HG03432 (cell line): Measurements from ENCODE around the gene OR2J1.
"Not testable (repeated sequence)": the region's sequence is repeated elsewhere in the genome, so short reads cannot be mapped to it uniquely, and the experiment has no call there.

Source experiments
- ATAC-seq: cut with Tn5 transposase; IDR thresholded peaks from one replicate; pipeline ENCODE4 v1.9.1; 2021; ENCODE audit warnings: mild to moderate bottlenecking, moderate library complexity; ENCODE audit not compliant: unreplicated experiment

Gene OR2J1

DNA sequence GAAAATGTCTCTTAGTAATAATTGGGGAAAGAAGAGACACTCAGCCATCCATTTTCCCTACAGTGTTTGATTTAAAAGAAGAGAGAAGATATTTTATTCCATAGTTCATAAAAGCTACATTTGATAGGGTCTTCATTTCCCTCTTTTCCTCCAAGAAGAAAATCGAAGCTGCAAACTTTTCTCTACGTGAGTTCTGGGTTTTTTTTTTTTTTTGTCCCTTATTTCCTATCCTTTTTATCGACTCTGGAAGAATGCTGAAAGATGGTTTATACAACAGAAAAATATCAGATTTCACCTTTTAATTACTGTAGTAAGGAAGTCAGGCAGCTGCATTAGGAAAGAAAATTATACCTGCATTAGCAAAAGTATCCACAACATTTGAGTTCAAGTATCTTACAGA lies at the start of gene OR2J1:
Gene OR2J1, plus strand, starts transcription at position 301 of the 400 bp plus-strand sequence. CDS start 1,453 bp downstream, outside the sequence.
- no peak for ATAC-seq

DNA sequence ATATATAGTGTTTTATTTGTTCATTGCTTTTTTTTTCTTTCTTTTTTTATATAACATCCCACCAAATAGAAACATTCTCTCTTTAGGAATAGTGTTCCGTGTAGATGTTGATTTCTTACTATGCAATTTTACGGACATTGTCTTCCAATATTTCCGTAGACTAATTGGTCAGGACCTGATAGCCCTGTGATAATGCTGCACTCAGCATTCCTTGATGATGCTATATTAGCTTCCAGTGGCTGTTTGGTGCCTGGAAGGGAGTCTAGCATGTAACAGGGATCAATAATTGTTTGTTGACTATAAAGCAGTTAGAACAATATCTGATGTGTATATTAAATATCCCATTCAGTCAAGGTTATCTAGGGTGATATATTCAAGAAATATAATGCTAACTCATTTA lies 47.6 kb upstream of the OR2J1 start:
- ATAC-seq: no peak

DNA sequence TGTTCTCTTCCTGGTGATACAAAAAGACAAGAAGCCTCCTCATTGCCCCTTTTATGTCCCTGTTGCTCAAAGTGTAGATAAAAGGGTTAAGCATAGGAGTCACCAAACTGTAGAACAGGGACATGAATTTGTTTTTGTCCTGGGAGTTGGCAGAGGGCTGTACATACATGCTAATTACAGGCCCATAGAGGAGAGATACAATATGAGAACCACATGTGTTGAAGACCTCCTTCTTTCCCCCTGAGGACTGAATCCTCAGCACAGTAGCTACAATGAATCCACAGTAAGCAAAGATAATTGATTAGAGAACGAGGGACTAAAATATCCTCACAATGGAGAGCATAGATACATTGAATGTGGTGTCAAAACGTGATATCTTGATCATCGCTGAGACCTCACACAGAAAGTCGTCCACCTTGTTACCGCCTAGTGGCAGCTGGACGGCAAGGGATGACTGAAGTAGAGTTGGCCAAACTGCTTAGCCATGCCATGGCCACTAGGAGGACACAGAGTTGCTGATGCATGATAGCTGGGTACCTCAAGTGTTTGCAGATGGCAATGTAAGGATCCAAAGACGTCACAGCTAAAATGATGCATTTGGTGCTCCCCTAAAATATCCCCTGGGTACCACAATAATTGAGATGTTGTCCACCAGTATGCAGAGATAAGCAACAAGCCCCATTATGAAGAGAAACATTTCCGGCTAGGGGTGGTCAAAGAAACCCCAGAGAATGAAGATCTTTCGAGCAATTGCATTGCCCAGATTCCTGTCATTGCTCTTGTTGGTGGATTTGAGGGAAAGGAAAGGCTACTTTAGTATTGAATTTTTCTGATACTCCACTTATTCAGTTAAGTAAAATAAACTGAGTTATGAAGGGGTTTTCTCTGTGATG lies 27.2 kb upstream of the OR2J1 start:
- ATAC-seq: no peak

DNA sequence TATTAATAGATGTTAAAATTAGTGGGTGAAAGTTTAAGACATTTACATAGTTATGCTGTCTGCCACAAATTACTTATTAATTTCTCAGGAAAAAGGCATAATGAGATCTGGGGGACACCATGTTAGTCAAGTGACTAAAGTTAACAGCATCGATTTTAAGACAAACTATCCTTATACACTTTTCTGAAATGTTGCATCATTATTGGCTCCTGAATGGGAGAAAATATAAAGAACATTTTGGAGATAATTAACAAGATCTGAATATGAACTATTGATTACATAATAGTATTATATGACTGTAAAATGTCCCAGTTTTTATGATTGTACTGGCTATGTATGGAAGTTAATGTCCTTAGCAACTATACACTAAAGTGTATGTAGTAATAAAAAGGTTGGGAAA lies 20.1 kb upstream of the OR2J1 start:
- no peak for ATAC-seq

DNA sequence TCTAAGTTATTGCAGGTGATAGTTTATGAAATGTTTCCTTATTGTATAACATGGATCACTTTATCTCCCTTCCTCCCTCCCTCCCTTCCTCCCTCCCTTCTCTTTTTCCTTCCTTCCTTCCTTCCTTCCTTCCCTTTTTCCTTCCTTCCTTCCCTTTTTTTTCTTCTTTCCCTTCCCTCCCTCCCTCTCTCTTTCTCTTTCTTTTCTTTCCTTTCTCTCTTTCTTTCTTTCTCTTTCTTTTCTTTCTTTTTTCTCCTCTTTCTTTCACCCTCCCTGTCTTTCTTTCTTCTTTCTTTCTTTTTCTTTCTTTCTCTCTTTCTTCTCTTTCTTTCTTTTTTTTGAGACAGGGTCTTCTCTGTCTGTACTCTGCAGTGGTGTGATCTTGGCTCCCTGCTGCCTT lies 18.0 kb upstream of the OR2J1 start:
- ATAC-seq: no peak

DNA sequence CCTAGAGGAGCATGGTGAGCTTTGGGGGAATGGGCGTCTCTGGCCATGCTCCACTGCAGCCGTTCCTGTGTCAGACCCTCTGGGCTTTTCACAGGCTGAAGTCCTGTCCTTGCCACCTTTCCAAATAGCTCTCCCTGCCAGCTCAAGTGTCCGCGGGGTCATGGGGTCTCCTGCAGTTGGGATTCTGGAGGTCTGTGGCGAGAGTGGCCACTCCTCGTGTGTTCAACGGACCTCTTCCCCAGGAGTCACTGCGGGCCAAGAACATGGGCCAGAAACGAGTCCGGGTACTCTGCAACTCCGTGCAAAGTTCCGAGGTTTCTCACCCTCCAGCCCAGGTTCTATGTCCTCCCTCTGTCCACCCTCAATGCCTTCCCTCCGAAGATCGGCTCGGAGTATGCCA lies 16.8 kb upstream of the OR2J1 start:
- no peak for ATAC-seq

DNA sequence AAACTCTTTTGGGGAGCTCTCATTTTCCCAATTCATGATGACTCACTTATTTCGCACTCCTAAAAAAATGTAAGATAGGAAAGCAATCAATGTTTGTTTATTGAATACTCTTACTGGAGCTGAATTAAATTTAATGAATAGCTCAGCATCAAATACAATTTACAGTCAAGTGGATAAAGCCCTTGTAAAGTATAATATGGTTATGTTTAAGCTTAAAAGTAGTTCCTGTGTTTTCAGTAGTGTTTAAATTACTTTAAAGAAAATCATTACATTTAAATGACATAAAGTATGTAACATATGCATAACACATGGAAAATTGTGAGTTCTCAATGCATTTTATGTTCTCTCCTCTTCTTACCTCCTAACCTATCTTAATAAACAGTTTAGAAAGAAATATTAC lies 12.1 kb upstream of the OR2J1 start, which contains the start of gene OR2B3:
Gene OR2B3, minus strand, starts transcription at position 101 of the 400 bp plus-strand sequence. Its CDS starts 65 bp downstream, at position 36.
- no peak for ATAC-seq

DNA sequence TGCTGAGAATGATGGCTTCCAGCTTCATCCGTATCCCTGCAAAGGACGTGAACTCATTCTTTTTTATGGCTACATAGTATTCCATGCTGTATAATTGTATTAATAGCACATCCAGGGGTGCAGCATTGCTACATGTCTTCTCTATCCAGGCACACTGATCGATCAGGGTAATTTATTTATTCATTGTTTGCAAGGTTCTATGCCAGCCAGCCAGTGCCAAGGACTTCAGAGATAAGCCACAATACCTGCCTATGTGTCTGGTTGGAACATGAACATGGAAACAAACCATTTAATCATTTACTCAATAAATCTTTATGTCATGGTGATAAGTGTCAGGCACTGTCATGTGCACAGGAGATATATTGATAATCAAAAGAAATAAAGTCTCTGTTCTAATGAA lies 6.3 kb upstream of the OR2J1 start:
- no peak for ATAC-seq

DNA sequence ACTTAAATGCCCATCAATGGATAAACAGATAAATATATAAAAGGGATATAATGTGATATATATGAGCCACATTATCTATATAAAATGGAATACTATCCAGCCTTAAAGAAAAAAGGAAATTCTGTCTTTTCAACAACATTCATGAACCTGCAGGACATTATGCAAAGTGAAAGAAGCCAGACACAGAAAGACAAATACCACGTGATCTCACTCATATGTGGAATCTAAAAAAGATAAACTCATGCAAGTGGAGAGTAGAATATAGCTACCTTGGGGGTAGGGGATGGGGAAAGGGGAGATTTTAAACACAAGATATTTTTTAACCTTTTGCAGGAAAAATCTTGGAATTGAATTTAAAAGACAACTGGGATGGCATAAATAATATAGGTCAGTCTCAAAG lies 1.5 kb upstream of the OR2J1 start:
- ATAC-seq: no peak

DNA sequence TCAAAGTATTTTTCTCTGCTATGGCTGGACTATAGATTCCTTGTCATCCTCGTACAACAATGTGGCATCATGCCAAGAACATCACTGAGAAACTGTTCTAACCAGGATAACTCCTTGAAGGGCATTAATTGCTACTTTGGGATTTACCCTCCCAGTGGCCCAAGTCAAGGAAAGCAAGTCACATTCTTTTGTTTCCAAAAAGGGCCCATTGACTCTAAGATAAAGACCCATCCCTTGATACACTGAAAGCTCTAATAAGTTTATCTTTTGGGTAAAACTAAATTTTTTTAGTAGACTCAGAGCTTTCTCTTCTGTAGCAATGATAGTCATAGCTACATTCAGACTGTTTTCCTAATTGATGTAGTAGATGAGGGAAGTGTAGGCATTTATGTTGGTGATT lies 8.5 kb downstream of the OR2J1 start, which contains the start of gene OR2J3:
Gene OR2J3, plus strand, starts transcription at position 301 of the 400 bp plus-strand sequence. CDS start 3,833 bp downstream, outside the sequence.
- ATAC-seq: no peak

DNA sequence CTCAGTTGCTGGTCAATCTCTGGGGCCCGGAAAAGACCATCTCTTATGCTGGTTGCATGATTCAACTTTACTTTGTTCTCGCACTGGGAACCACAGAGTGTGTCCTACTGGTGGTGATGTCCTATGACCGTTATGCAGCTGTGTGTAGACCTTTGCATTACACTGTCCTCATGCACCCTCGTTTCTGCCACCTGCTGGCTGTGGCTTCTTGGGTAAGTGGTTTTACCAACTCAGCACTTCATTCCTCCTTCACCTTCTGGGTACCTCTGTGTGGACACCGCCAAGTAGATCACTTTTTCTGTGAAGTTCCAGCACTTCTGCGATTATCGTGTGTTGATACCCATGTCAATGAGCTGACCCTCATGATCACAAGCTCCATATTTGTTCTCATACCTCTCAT lies 12.8 kb downstream of the OR2J1 start:
- no peak for ATAC-seq

DNA sequence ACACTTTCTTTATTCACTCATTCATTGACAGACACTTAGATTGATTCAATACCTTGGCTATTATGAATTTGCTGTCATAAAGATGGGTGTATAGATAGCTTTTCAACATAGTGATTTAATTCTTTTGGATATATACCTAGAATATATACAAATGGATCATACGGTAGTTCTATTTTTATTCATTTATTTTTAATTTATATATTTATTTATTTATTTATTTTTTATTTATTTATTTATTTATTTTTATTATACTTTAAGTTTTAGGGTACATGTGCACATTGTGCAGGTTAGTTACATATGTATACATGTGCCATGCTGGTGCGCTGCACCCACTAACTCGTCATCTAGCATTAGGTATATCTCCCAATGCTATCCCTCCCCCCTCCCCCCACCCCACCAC lies 15.7 kb downstream of the OR2J1 start:
- ATAC-seq: not testable (repeated sequence)

DNA sequence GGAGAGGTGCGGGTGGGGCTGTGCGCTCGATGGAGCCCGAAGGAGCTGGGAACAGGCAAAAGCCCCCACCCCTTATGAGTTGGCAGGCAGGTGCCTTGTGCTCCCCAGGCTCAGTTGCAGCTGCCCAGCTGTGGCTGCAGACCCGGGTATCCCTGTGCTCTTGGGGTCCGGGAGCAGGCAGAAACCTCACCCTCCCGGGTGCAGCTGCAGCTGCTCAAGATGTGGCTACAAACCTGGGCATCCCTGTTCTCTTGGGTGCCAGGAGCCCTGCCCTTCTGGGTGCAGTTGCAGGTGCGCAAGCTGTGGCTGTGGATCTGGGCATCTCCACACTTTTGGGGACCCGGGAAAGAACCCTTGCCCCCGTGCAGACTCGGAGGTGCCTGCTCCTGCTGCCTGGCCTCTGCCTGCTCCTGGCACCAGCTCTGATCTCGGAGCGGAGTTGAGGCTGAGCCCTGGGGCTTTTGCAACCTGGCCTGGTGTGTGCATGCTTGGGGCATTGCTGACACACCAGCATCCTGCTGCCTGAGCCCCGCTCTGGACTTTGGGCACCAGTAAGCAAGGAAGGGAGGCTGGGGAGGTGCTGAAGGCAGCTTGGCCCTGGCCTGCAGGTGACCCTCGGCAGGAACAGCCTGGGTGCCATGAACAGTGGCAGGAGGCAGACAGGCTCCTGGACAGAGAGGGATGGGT lies 30.2 kb downstream of the OR2J1 start:
- ATAC-seq: no peak

DNA sequence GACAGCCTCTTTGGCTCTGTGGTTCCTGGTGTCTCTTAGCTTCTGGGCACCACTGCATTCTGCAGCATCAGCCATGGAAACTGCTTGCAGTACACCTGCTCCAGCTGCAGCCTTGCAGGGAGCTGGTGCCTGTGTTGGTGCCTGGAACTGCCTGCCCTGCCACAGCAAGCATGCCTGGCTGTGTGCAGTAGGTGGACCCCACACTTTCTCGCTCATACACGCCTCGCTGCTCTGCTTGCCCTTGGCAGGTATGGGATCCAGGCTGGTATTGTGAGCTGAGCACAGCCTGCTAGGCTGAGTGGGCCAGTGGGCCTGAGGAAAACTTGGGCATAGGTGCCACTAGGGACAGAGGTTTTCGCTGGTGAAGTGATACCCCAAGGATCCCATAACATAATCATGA lies 31.4 kb downstream of the OR2J1 start:
- ATAC-seq: no peak

DNA sequence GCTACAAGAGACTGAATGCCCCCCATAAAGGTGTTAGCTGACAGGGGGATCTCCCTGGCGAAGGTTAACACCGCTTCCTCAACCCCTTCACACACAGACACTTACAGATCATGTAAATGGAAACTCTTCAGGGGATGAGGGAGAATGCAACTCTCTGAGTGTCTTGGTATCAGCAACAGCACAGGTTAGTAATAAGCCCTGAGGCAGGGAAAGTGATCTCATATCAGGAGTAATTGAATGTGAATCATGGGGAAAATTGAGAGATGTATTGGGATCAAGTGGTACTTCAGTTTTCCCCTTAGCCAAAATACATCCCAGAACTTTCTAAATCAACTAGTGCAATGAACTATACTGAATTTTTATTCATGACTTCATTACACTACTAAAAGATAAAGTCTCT lies 32.4 kb downstream of the OR2J1 start:
- no peak for ATAC-seq

DNA sequence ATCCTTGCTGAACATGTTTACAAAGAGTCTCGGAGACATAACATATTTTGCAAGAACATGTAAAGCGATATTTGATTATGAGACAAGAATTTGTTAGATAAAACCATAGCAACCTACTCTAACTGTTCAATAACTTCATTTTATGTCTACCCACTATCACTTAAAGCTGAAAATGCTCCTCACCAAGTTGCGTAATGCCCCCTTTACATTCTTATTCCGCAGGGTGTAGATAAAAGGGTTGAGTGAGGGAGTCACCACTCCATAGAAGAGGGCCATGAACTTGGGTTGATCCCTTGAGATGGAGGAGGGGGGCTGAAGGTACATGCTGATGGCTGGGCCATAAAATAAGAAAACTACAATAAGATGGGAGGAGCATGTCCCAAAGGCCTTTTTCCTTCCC lies 38.4 kb downstream of the OR2J1 start:
- no peak for ATAC-seq

DNA sequence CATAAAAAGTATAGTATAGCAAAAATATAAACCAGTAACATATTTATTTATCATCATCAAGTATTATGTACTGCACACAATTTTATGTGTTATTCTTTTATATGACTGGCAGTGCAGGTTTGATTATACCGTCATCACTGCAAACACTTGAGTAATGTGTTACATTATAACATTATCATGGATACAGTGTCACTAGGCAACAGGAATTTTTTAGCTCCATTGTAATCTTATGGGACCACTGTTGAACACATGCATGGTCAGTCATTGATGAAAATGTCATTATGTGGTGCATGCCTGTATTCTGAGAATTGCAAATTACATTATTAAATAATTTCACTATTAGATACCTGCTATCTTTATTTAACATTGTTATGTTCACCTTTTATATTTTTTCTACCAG lies 42.3 kb downstream of the OR2J1 start:
- ATAC-seq: no peak

DNA sequence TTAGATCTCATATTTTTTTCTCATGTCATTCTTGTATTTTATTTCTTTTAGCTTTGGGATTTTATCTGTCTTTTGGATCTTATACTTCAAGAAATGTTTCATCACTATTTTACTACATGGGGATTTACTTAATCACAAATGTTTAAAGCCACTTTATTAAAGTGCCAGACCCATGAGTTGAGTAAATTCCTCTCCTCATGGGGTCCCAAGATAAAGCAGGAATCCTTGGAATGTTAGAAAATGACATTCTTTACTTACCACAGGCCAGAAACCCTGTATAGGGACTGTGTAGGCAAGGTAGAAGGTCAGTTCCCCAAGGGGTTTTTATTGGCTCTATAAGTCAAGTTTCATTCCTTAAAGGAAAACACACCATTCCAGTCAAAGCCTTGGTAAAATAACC lies 43.0 kb downstream of the OR2J1 start:
- ATAC-seq: no peak

DNA sequence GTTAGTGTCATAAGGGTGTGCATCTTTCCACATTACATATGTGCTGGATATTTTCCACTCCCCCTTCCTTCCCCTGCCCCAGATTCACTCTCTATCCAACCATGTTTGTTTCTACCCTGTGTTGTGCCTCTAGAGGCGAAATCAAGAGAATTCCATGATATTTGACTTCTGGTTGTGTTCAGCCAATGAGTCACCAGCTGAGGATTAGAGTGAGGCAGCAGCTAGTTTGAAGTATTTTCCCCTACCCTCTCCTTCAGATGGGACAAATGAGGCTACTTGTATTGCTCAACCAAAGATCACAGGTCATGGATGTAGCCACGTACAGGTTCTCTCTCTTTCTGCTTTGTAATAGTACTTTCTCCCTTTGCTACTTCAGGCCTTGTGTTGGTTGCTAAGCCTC lies 46.9 kb downstream of the OR2J1 start:
- ATAC-seq: no peak

DNA sequence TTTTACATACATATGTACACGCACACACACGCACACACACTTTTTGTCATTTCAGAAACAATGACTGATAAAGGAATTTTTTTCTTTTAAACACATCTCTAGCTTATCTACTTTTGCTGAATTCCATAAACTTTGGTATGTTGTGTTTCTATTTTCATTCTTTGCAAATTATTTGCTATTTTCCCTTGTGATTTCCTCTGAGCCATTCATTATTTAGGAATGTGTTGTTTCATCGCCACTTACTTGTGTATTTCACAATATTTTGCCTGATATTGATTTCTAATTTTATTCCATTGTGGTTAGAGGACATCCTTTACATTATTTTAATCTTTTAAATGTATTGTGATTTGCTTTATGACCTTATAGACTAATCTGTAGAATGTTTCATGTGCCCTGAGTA lies 47.8 kb downstream of the OR2J1 start:
- ATAC-seq: no peak

DNA sequence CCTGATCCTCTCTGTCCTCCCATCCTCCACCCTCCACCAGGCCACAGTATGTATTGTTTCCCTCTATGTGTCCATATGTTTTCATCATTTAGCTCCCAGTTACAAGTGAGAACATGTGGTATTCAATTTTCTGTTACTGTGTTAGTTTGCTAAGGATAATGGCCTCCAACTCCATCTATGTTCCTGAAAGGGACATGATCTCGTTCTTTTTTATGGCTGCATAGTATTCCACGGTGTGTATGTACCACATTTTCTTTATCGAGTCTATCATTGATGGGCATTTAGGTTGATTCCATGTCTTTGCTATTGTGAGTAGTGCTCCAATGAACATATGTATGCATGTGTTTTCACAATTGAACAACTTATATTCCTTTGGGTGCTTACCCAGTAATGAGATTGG lies 50.2 kb downstream of the OR2J1 start:
- ATAC-seq: not testable (repeated sequence)
